NB4 (cell line): ENCODE measurements around the gene DNAL1.

Source experiments
- DNase-seq: peaks from one replicate; pipeline ENCODE4 v3.0.0; 2010; ENCODE audit warnings: low read depth
- H3K4me3 ChIP-seq: one replicate; pipeline ENCODE4 v1.5.1; 2011; ENCODE audit warnings: mild to moderate bottlenecking, low read depth, low read length, moderate library complexity
- CTCF ChIP-seq: IDR thresholded peaks from one replicate; pipeline ENCODE4 v1.5.1; 2012; ENCODE audit warnings: low read depth, low read length
- MAX ChIP-seq: IDR thresholded peaks from 2 replicates; pipeline ENCODE4 v1.6.1; 2011; ENCODE audit warnings: low read depth, low read length
- MYC ChIP-seq: IDR thresholded peaks from 2 replicates; pipeline ENCODE4 v1.6.1; 2011; ENCODE audit warnings: low read depth, low read length
- POLR2A ChIP-seq: IDR thresholded peaks from 2 replicates; pipeline ENCODE4 v1.6.1; 2011; ENCODE audit warnings: mild to moderate bottlenecking; ENCODE audit not compliant: insufficient read length; ENCODE audit errors: extremely low read depth

DNAL1 gene

GRCh38 chr14:73620268-73620667 lies 24.5 kb upstream of the DNAL1 start:
- no peak overlapping the region for H3K4me3 ChIP-seq
- DNase-seq: no peak
- no peak for TF ChIP-seq POLR2A
- no peak for TF ChIP-seq MAX
- TF ChIP-seq CTCF: no peak
- no peak for TF ChIP-seq MYC

- TF ChIP-seq MAX (peak; percentile 22; the same call in 1 of the 2 replicates), POLR2A (no peak)
- no peak overlapping the region for H3K4me3 ChIP-seq
- peak; percentile 36 for DNase-seq
Measured at GRCh38 chr14:73623504-73624054, 21.2 kb upstream of the DNAL1 start.

GRCh38 chr14:73625706-73626105 lies 19.1 kb upstream of the DNAL1 start:
- H3K4me3 ChIP-seq: no peak overlapping the region
- DNase-seq: no peak
- TF ChIP-seq MYC: no peak
- TF ChIP-seq CTCF: no peak
- no peak for TF ChIP-seq POLR2A
- no peak for TF ChIP-seq MAX

- no peak for TF ChIP-seq MYC
- TF ChIP-seq CTCF: no peak
- TF ChIP-seq MAX: no peak
- no peak for TF ChIP-seq POLR2A
- H3K4me3 ChIP-seq: no peak overlapping the region
- DNase-seq: peak; percentile 31
Measured at GRCh38 chr14:73627151-73627558, 17.6 kb upstream of the DNAL1 start.

GRCh38 chr14:73630009-73630780 lies 14.6 kb upstream of the DNAL1 start:
- DNase-seq: no peak
- no peak for TF ChIP-seq CTCF
- TF ChIP-seq POLR2A: no peak
- TF ChIP-seq MAX: no peak
- no peak for TF ChIP-seq MYC
- H3K4me3 ChIP-seq: no peak overlapping the region
